Inflammatory macrophage treated with lipopolysaccharide for 4 hours (primary cell): ENCODE data around the gene ADISSP.

Experiments
- DNase-seq: peaks from one replicate; pipeline ENCODE4 v3.0.0-alpha.2; 2020

The ADISSP gene

GRCh38 chr20:3767427-3768341 is at the start of gene ADISSP:
TSS of gene ADISSP (minus strand) at chr20:3767753. CDS start at chr20:3760100, 7,653 bp downstream.
- DNase-seq = peak; percentile 99

DNA sequence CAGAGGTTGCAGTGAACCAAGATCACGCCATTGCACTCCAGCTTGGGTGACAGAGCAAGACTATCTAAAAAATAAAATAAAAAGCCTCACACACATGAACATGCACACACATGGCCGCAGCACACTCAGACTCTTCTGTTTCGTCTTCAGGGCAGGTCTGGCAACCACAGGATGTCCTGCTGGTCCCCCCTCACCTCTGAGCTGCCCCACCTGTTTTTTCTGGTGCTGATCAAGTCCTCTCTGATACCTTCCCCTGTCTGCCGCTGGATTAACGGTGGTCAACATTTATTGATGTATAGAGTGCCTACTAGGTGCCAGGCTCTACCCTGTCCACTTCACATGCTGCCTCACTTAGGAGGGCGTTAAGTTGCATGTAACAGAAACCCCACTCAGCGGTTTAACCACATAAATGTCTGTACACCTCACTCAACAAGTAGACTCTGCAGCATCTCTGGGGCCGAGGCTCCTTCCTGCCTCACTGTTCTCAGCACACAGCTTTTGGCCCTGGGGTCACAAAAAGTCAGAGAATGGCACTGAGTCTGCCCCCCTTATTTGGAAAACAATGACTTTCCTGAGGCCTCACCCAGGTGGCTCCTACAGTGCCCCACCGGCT is 48.3 kb upstream of the ADISSP start:
- no peak for DNase-seq

DNA sequence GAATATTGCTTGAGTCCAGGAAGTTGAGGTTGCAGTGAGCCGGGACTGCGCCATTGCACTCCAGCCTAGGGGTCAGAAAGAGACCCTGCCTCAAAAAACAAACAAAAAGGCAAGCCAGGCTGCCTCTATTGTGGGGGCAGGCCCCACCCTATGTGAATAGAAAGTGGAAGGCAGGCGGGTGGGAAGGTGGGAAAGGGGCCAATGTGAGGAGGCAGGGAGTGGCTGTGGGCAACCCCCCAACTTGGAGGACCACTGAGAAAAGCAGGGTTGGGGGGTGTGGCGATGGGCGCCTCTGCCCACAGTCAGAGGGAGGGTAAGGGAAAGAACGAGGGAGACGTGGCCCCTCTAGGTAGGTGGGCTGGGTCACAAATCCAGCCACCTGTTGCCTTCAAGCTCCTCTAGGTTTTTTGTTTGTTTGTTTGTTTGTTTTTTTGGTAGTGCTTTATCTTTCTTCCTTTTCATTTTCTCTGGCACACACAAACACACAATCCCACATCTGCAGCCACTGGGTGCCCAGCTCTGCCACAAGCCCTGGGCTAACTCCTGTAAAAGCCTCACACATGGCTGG is 47.5 kb upstream of the ADISSP start:
- no peak for DNase-seq

DNA sequence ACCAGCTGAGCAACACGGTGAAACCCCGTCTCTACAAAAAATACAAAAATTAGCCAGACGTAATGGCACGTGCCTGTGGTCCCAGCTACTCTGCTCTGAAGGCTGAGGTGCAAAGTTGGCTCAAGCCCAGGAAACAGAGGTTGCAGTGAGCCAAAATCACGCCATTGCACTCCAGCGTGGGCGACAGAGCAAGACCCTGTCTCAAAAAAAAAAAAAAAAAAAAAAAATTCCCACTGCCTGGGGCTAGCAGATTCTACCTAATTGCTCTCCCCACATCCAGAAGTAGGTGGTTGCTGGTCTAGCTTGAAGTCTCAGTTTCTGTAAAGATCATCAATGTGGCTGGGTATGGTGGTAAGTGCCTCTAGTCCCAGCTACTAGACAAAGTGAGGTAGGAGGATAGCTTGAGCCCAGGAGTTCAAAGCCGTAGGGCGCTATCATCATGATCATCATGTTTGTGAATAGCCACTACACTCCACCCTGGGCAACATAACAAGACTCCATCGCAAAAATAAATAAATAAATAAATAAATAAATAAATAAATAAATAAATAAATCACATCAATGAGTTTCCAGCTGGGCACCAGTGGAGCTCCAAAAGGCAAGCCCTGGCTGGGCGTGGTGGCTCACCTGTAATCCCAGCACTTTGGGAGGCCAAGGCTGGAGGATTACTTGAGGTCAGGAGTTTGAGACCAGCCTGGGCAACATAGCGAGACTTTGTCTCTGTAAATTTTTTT is 46.5 kb upstream of the ADISSP start:
- DNase-seq = no peak

- no peak for DNase-seq
Observed at GRCh38 chr20:3812975-3813847, 45.7 kb upstream of the ADISSP start.

- DNase-seq = no peak
Observed at GRCh38 chr20:3812259-3812681, 44.7 kb upstream of the ADISSP start.

GRCh38 chr20:3811467-3812258 is 44.1 kb upstream of the ADISSP start:
- DNase-seq = peak; percentile 94

DNA sequence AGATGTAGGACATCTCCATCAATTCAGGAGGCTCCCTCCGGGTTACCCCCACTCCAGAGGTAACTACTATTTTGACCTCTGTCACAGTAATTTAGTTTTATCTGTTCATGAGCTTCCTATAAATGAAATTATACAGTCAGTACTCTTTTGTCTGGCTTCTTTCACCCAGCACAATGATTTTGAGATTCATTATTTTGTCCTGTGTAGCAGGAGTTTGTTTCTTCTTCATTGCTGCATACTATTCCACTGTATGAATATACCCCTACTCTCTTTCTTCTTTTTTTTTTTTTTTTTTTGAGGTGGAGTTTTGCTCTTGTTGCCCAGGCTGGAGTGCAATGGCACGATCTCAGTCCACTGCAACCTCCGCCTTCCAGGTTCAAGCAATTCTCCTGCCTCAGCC is 41.0 kb upstream of the ADISSP start:
- DNase-seq = no peak

DNA sequence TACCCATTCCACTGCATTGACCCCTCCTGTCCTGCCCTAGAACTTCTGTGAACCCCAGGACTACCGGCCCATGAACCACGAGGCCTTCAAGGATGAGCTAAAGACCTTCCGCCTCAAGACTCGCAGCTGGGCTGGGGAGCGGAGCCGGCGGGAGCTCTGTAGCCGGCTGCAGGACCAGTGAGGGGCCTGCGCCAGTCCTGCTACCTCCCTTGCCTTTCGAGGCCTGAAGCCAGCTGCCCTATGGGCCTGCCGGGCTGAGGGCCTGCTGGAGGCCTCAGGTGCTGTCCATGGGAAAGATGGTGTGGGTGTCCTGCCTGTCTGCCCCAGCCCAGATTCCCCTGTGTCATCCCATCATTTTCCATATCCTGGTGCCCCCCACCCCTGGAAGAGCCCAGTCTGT is 37.2 kb upstream of the ADISSP start:
- DNase-seq = no peak

DNA sequence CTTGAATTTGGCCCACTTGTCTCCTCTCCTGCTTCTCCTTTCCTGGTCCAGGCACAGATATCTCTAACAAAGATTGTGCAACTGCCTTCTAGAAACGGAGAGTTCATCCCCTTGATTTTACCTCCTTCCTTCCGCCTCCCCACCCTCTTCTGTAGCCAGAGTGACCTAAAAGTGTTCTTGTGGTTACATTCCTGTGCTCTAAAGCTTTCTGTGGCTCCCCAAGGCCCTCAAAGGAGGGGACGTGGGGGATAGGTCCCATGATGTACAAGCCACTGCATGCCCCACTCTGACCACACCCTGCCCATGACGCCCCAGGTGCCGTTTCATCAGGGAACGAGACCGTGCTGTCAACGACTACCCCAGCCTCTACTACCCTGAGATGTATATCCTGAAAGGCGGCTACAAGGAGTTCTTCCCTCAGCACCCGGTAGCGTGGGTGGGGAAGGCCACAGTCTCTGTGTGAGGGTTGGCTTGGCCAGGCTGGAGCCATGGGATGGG is 36.8 kb upstream of the ADISSP start:
- no peak for DNase-seq

DNA sequence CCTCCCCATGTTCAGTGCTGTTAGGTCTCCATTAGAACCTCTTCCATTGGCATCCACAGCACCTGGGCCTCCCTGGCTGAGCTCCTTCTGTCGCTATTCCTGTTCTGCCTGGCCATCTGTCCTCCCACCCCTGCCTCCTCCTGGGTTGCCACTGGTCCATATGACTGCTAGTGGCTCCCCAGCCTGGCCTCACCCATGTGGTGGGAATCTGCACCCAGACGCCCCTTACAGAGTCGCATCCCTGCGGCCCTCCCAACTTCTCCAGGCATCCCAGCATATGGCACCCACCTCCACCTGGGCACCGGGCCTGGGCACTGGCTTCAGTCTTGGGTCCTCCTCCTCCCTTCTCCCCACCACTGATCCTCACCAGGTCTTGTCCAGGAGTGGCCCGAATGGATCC is 36.3 kb upstream of the ADISSP start:
- DNase-seq = no peak

DNA sequence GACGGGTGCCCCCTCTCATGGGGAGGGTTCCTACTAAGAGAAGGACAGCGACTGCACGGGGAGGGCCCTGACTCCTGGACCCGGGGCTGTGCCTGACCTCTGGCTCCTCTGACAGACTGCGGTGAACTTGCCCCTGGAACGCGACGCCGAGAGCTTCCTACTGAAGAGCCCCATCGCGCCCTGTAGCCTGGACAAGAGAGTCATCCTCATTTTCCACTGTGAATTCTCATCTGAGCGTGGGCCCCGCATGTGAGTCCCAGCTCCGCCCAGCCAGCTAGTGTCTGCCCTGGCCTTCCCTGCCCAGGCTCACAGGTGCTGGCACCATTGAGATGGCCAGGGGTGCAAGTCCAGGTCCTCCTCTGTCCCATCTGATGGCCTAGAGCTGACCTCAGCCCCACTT is 35.7 kb upstream of the ADISSP start:
- DNase-seq = no peak

GRCh38 chr20:3802524-3803239 is 35.1 kb upstream of the ADISSP start:
- no peak for DNase-seq

GRCh38 chr20:3801846-3802245 is 34.3 kb upstream of the ADISSP start:
- no peak for DNase-seq

DNA sequence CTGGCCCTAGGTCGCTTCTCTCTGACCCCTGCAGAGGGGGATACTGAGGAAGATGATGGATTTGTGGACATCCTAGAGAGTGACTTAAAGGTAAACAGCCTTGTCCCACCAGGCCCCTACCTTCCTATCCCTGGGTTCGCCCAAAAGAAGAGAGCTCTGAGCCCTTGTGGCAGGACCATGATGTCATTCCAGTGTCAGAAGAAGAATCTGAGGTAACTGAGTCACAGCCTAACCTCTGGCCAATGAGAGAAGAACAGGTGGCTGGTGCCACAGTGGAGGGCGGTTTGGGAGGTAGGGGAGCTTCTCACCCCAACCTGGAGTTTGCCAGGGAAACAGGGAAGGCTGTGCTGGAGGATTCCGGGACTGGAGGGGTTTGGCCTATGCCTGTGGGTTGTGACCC is 33.7 kb upstream of the ADISSP start:
- no peak for DNase-seq

DNA sequence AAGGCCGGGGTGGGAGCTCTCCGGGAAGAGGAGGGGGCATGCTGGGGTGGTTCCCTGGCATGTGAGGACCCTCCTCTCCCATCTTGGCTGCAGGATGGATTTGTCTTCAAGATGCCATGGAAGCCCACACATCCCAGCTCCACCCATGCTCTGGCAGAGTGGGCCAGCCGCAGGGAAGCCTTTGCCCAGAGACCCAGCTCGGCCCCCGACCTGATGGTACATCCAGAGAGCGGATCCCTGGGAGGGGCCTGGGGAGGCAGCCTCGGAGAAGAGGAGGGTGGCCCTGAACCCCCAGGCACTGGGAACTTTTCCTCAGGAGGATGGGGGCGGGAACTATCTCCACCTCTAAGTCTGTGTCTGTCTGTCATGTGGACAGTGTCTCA is 33.3 kb upstream of the ADISSP start:
- no peak for DNase-seq

GRCh38 chr20:3800256-3800877 is 32.8 kb upstream of the ADISSP start:
- DNase-seq = no peak

GRCh38 chr20:3798908-3799248 is 31.3 kb upstream of the ADISSP start:
- DNase-seq = no peak

- no peak for DNase-seq
Observed at GRCh38 chr20:3798373-3798768, 30.8 kb upstream of the ADISSP start.
